MCF 10A (cell line): Measurements from ENCODE around the gene CZIB. TPM values are rescaled to one million over a fixed set of nuclear protein-coding genes. Genes with fewer than 3 reads are reported as not detected.
"Not testable (repeated sequence)": the region's sequence is repeated elsewhere in the genome, so short reads cannot be mapped to it uniquely, and the experiment has no call there.

ENCODE experiments used
- BruUV-seq: library from RNA; stranded (reverse); fragments of 400-500 nt; replicated peaks from 2 replicates; lab custom pipeline; 2021; lab: Mats Ljungman, UMichigan
- CTCF ChIA-PET: fragments of 300-600 bp; sonication (Branson Sonifier 250); formaldehyde crosslinking; extraction: SDS; loops from one replicate; lab custom pipeline; 2021; ENCODE audit warnings: antibody characterized with exemption, inconsistent platforms; lab: Yijun Ruan, JAX
- POLR2A ChIA-PET: fragments of 300-600, 350-650 bp; sonication (Branson Sonifier 250); formaldehyde crosslinking; extraction: SDS; loops from one replicate; lab custom pipeline; 2020; ENCODE audit warnings: antibody characterized with exemption, inconsistent platforms; lab: Yijun Ruan, JAX
- DNase-seq: peaks from one replicate; pipeline ENCODE4 v3.0.0-alpha.2; 2018; ENCODE audit not compliant: unreplicated experiment
- H3K27ac Mint-ChIP-seq: one replicate; pipeline ENCODE4 v1.8.0; 2022; ENCODE audit warnings: mild to moderate bottlenecking, low read depth, mixed read lengths; ENCODE audit not compliant: unreplicated experiment
- H3K27me3 Mint-ChIP-seq: one replicate; pipeline ENCODE4 v1.8.0; 2022; ENCODE audit warnings: mixed read lengths; ENCODE audit not compliant: insufficient read depth, unreplicated experiment
- H3K36me3 Mint-ChIP-seq: one replicate; pipeline ENCODE4 v1.8.0; 2022; ENCODE audit warnings: mild to moderate bottlenecking, moderate library complexity, mixed read lengths; ENCODE audit not compliant: insufficient read depth, unreplicated experiment
- H3K4me1 Mint-ChIP-seq: one replicate; pipeline ENCODE4 v1.8.0; 2022; ENCODE audit warnings: mixed read lengths; ENCODE audit not compliant: insufficient read depth, unreplicated experiment
- H3K4me3 Mint-ChIP-seq: one replicate; pipeline ENCODE4 v1.8.0; 2022; ENCODE audit warnings: mild to moderate bottlenecking, moderate library complexity, mixed read lengths; ENCODE audit not compliant: unreplicated experiment
- H3K9me3 Mint-ChIP-seq: one replicate; pipeline ENCODE4 v1.8.0; 2022; ENCODE audit warnings: mixed read lengths; ENCODE audit not compliant: unreplicated experiment
- CTCF ChIP-seq: fragments of 200-600 bp; IDR thresholded peaks from one replicate; pipeline ENCODE4 v1.8.0; 2022; ENCODE audit warnings: antibody characterized with exemption, mild to moderate bottlenecking; ENCODE audit not compliant: unreplicated experiment
- intact Hi-C: fragments of 100-400 bp; cut with micrococcal nuclease; formaldehyde crosslinking; loops from 2 replicates; pipeline ENCODE4 v1.14.1; 2022
- total RNA-seq: library from RNA; stranded (reverse); gene quantifications from 2 replicates; pipeline ENCODE4 v1.2.3, GENCODE V29; 2022

Gene CZIB
- total RNA-seq, 1 experiment from 2014 or later, result 45.0 TPM

DNA sequence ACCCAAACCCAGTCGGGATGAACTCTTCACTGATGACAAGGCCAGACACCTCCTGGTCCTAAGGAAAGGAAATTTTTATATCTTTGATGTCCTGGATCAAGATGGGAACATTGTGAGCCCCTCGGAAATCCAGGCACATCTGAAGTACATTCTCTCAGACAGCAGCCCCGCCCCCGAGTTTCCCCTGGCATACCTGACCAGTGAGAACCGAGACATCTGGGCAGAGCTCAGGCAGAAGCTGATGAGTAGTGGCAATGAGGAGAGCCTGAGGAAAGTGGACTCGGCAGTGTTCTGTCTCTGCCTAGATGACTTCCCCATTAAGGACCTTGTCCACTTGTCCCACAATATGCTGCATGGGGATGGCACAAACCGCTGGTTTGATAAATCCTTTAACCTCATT, 10.1 kb downstream of the CZIB start:
- no peak for DNase-seq
- BruUV-seq, result TSS peak; percentile 34
- Mint-ChIP-seq H3K4me1 (peaks cover 5% of the 10 kb centered on the region), H3K4me3 (no peak overlapping the region), H3K27me3 (no peaks in the 10 kb centered on the region), H3K27ac (no peak overlapping the region), H3K9me3 (no peaks in the 10 kb centered on the region), H3K36me3 (peaks cover 69% of the 10 kb centered on the region)
- ChIA-PET CTCF (interaction anchor here (0.9 kb wide), 1 partner anchor 23 kb away, joined by 3 read pairs; no protein-coding TSS in a partner anchor), POLR2A (interaction anchor here (1.1 to 1.3 kb wide), 3 partner anchors 9 to 10 kb away, joined by 3 to 5 read pairs (median 4); no protein-coding TSS in a partner anchor)
- intact Hi-C loops, result no loop called here
- TF ChIP-seq CTCF, result no peak

DNA sequence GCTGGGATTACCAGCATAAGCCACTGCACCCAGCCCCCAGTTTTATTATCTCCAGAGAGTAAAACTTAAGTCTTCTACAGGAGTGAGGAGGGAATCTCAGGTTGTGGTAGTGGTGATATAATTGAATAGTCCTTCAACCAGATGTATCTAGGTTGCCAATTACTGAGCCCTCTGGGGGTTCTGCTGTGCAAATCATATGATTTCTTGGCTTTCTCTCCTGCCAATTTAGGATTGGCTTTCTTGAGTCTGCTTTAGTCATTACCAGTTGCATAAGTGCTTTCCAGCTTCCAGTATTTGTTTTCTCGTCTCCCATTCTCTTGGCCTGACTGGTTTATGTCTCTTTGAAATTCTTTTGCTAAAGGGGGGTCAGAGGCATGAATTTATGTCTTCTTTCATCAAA, 12.7 kb downstream of the CZIB start:
- H3K36me3 Mint-ChIP-seq, result peaks cover 67% of the 10 kb centered on the region
- no peaks in the 10 kb centered on the region for H3K9me3 Mint-ChIP-seq
- POLR2A ChIA-PET, result no interaction called here
- CTCF ChIA-PET, result no interaction called here
- no peak overlapping the region for H3K27ac Mint-ChIP-seq
- no peak for TF ChIP-seq CTCF
- no TSS peak for BruUV-seq
- intact Hi-C loops, result no loop called here
- H3K4me3 Mint-ChIP-seq, result no peak overlapping the region
- peaks cover 5% of the 10 kb centered on the region for H3K4me1 Mint-ChIP-seq
- DNase-seq, result no peak
- no peaks in the 10 kb centered on the region for H3K27me3 Mint-ChIP-seq

- H3K27me3 Mint-ChIP-seq, result no peaks in the 10 kb centered on the region
- intact Hi-C loops, result no loop called here
- no peak for TF ChIP-seq CTCF
- H3K4me3 Mint-ChIP-seq, result no peak overlapping the region
- no peak overlapping the region for H3K27ac Mint-ChIP-seq
- peaks cover 66% of the 10 kb centered on the region for H3K36me3 Mint-ChIP-seq
- ChIA-PET CTCF (no interaction called here), POLR2A (interaction anchor here (0.6 kb wide), 1 partner anchor 136 kb away, joined by 3 read pairs; no protein-coding TSS in a partner anchor)
- BruUV-seq, result no TSS peak
- peaks cover 5% of the 10 kb centered on the region for H3K4me1 Mint-ChIP-seq
- H3K9me3 Mint-ChIP-seq, result no peaks in the 10 kb centered on the region
- no peak for DNase-seq
Observed at GRCh38 chr1:53206735-53207379, 13.6 kb downstream of the CZIB start.

GRCh38 chr1:53206083-53206685, 14.2 kb downstream of the CZIB start:
- peaks cover 63% of the 10 kb centered on the region for H3K36me3 Mint-ChIP-seq
- intact Hi-C loops, H3K27me3 Mint-ChIP-seq, H3K4me3 Mint-ChIP-seq, BruUV-seq, H3K9me3 Mint-ChIP-seq, DNase-seq, H3K4me1 Mint-ChIP-seq, H3K27ac Mint-ChIP-seq, POLR2A ChIA-PET, CTCF ChIA-PET: not testable (repeated sequence)

GRCh38 chr1:53205496-53205895, 14.9 kb downstream of the CZIB start:
- H3K27me3 Mint-ChIP-seq, POLR2A ChIA-PET, BruUV-seq, DNase-seq, CTCF ChIA-PET, intact Hi-C loops, H3K27ac Mint-ChIP-seq, H3K9me3 Mint-ChIP-seq, H3K4me3 Mint-ChIP-seq: not testable (repeated sequence)
- H3K4me1 Mint-ChIP-seq, result peaks cover 13% of the 10 kb centered on the region
- H3K36me3 Mint-ChIP-seq, result peaks cover 61% of the 10 kb centered on the region
